T-cell (primary cell): ENCODE measurements around the gene SYK. TPM values are rescaled to one million over a fixed set of nuclear protein-coding genes. Genes with fewer than 3 reads are reported as not detected.

Experiments used
- ATAC-seq, 4 experiments: fragments of 200-7000 bp in 3 of 4; fragments of 150-1000 bp in 1 of 4; cut with Tn5 transposase; replicated peaks in 1 of 4; 1 replicate in 3 of 4; 2 replicates in 1 of 4; pipeline ENCODE4 v1.10.0; 2021; ENCODE audit warnings: moderate library complexity in 3 of 4, mild to moderate bottlenecking in 2 of 4, moderate number of reproducible peaks in 1 of 4
- CTCF ChIA-PET, 2 donors: fragments of 300-600 bp; sonication (Branson Sonifier 250); formaldehyde crosslinking; loops; one replicate each; lab custom pipeline; 2022; ENCODE audit warnings: antibody characterized with exemption in 2 of 2; lab: Charles Lee
- POLR2A ChIA-PET, 2 donors: fragments of 300-600 bp; sonication (Branson Sonifier 250); formaldehyde crosslinking; loops; one replicate each; lab custom pipeline; 2022; ENCODE audit warnings: antibody characterized with exemption in 2 of 2; lab: Charles Lee
- DNase-seq, 35 experiments: peaks; one replicate each; pipeline versions ENCODE4 v3.0.0 to v3.0.0-alpha.2; 2013 to 2023
- H3K27ac ChIP-seq: one replicate; pipeline ENCODE4 v1.5.1; 2013; ENCODE audit warnings: low read length
- H3K27me3 ChIP-seq, 2 experiments: replicated peaks in 1 of 2; 1 replicate in 1 of 2; 2 replicates in 1 of 2; pipeline versions ENCODE4 v1.6.1 to v1.7.0; 2013; ENCODE audit warnings: low read length in 1 of 2, mixed read lengths in 1 of 2; ENCODE audit not compliant: control insufficient read depth in 2 of 2, insufficient read depth in 2 of 2; ENCODE audit errors: extremely low read depth in 1 of 2
- H3K36me3 ChIP-seq, 2 donors: 1 replicate in 1 of 2; 2 replicates in 1 of 2; pipeline versions ENCODE4 v1.6.1 to v1.7.0; 2013; ENCODE audit warnings: low read length in 1 of 2; ENCODE audit not compliant: control insufficient read depth in 2 of 2, insufficient read depth in 1 of 2; ENCODE audit errors: extremely low read depth in 1 of 2
- H3K4me1 ChIP-seq, 2 experiments: 1 replicate in 1 of 2; 2 replicates in 1 of 2; pipeline versions ENCODE4 v1.6.1 to v1.7.0; 2013; ENCODE audit warnings: low read length in 2 of 2, mixed read lengths in 1 of 2; ENCODE audit not compliant: insufficient read depth in 2 of 2, control insufficient read depth in 1 of 2; ENCODE audit errors: extremely low read depth in 1 of 2
- H3K4me3 ChIP-seq, 2 donors: 1 replicate in 1 of 2; 2 replicates in 1 of 2; pipeline versions ENCODE4 v1.5.1 to v1.7.0; 2013; ENCODE audit warnings: mild to moderate bottlenecking in 2 of 2, low read length in 1 of 2, moderate library complexity in 1 of 2; ENCODE audit not compliant: control insufficient read depth in 1 of 2; ENCODE audit errors: extremely low read depth in 1 of 2
- H3K9me3 ChIP-seq: 2 replicates; pipeline ENCODE4 v1.7.0; 2013
- H3K27ac Mint-ChIP-seq, 2 donors: one replicate each; pipeline ENCODE4 v1.8.0; 2020 to 2021; ENCODE audit warnings: mild to moderate bottlenecking in 2 of 2, mixed read lengths in 2 of 2
- H3K27me3 Mint-ChIP-seq, 2 donors: one replicate each; pipeline ENCODE4 v1.8.0; 2021 to 2022; ENCODE audit warnings: mixed read lengths in 2 of 2
- H3K36me3 Mint-ChIP-seq: one replicate; pipeline ENCODE4 v1.8.0; 2021; ENCODE audit warnings: mixed read lengths
- H3K4me1 Mint-ChIP-seq, 3 donors: one replicate each; pipeline ENCODE4 v1.8.0; 2020 to 2022; ENCODE audit warnings: mixed read lengths in 3 of 3, mild to moderate bottlenecking in 1 of 3
- H3K4me3 Mint-ChIP-seq, 3 donors: one replicate each; pipeline ENCODE4 v1.8.0; 2020 to 2022; ENCODE audit warnings: mild to moderate bottlenecking in 3 of 3, mixed read lengths in 3 of 3, moderate library complexity in 3 of 3
- H3K9me3 Mint-ChIP-seq, 3 donors: one replicate each; pipeline ENCODE4 v1.8.0; 2020 to 2022; ENCODE audit warnings: mixed read lengths in 3 of 3
- WGBS: methylation state at CpG from one replicate; pipeline ENCODE4 v1.1.5; 2013; ENCODE audit warnings: missing lambda C conversion rate; ENCODE audit not compliant: insufficient coverage; 5-methylcytosine and 5-hydroxymethylcytosine counted together
- total RNA-seq, 35 experiments: library from RNA in 6 of 35; stranded (reverse) in 6 of 35; fragments of 120-200 nt in 1 of 35; gene quantifications; one replicate each; pipeline versions ENCODE4 v1.2.1 to v1.2.4 and lab custom pipeline; 2013 to 2026

The SYK gene
- total RNA-seq, 5 donors from 2014 or later (not counting 1 experiment from before 2014, with no cell fraction given): 1.0 to 10.7 (median 3.9) TPM

- no peak overlapping the region for H3K4me3 ChIP-seq
- peaks cover 0 to 19% of the 10 kb centered on the region in 2 experiments for H3K27me3 ChIP-seq
- ATAC-seq (no peak), DNase-seq (no peak)
- H3K36me3 ChIP-seq: no peaks in the 10 kb centered on the region
- H3K4me3 Mint-ChIP-seq: no peak overlapping the region
- no peak overlapping the region for H3K27ac Mint-ChIP-seq
- no peaks in the 10 kb centered on the region for H3K9me3 Mint-ChIP-seq
- ChIA-PET POLR2A (no interaction called here), CTCF (no interaction called here)
- peaks cover 22 to 30% of the 10 kb centered on the region in 2 donors for H3K27me3 Mint-ChIP-seq
- no CpG with 5 or more reads among the region's 2 CpGs for WGBS
- no peak overlapping the region for H3K27ac ChIP-seq
- H3K9me3 ChIP-seq: no peaks in the 10 kb centered on the region
- H3K4me1 Mint-ChIP-seq: no peaks in the 10 kb centered on the region
- no peaks in the 10 kb centered on the region for H3K36me3 Mint-ChIP-seq
- H3K4me1 ChIP-seq: no peaks in the 10 kb centered on the region
Measured at GRCh38 chr9:90925581-90926257, 124.1 kb downstream of the SYK start.

- Histone ChIP-seq H3K9me3 (no peaks in the 10 kb centered on the region), H3K36me3 (no peaks in the 10 kb centered on the region), H3K27me3 (peaks cover 0 to 14% of the 10 kb centered on the region in 2 experiments), H3K4me1 (no peaks in the 10 kb centered on the region), H3K4me3 (no peak overlapping the region), H3K27ac (no peak overlapping the region)
- CTCF ChIA-PET: no interaction called here
- ATAC-seq (no peak), DNase-seq (no peak)
- Mint-ChIP-seq H3K4me3 (no peak overlapping the region), H3K9me3 (no peaks in the 10 kb centered on the region), H3K36me3 (no peaks in the 10 kb centered on the region), H3K4me1 (no peaks in the 10 kb centered on the region), H3K27me3 (peaks cover 22 to 30% of the 10 kb centered on the region in 2 donors), H3K27ac (no peak overlapping the region)
- no CpG with 5 or more reads among the region's 3 CpGs for WGBS
- POLR2A ChIA-PET: no interaction called here
Measured at GRCh38 chr9:90926936-90927335, 125.3 kb downstream of the SYK start.

GRCh38 chr9:90927496-90927895 lies 125.9 kb downstream of the SYK start:
- Mint-ChIP-seq H3K36me3 (no peaks in the 10 kb centered on the region), H3K27ac (no peak overlapping the region), H3K27me3 (peaks cover 22 to 30% of the 10 kb centered on the region in 2 donors), H3K4me3 (no peak overlapping the region), H3K4me1 (no peaks in the 10 kb centered on the region), H3K9me3 (no peaks in the 10 kb centered on the region)
- ChIA-PET CTCF (no interaction called here), POLR2A (no interaction called here)
- Histone ChIP-seq H3K4me1 (no peaks in the 10 kb centered on the region), H3K4me3 (no peak overlapping the region), H3K36me3 (no peaks in the 10 kb centered on the region), H3K9me3 (no peaks in the 10 kb centered on the region), H3K27ac (no peak overlapping the region), H3K27me3 (peaks cover 0 to 14% of the 10 kb centered on the region in 2 experiments)
- ATAC-seq (no peak), DNase-seq (no peak)
- 11% methylated on average over 1 of the region's 6 CpGs for WGBS

- Histone ChIP-seq H3K27ac (no peak overlapping the region), H3K36me3 (no peaks in the 10 kb centered on the region), H3K27me3 (peaks cover 0 to 16% of the 10 kb centered on the region in 2 experiments), H3K9me3 (no peaks in the 10 kb centered on the region), H3K4me3 (no peak overlapping the region), H3K4me1 (no peaks in the 10 kb centered on the region)
- CTCF ChIA-PET: no interaction called here
- POLR2A ChIA-PET: no interaction called here
- Mint-ChIP-seq H3K27ac (no peak overlapping the region), H3K27me3 (peaks cover 17 to 20% of the 10 kb centered on the region in 2 donors), H3K36me3 (no peaks in the 10 kb centered on the region), H3K4me1 (no peaks in the 10 kb centered on the region), H3K4me3 (no peak overlapping the region), H3K9me3 (no peaks in the 10 kb centered on the region)
- WGBS: 85% methylated on average over 3 of the region's 4 CpGs
- ATAC-seq (no peak), DNase-seq (no peak)
Measured at GRCh38 chr9:90929626-90930025, 128.0 kb downstream of the SYK start.

- ChIA-PET POLR2A (no interaction called here), CTCF (no interaction called here)
- Histone ChIP-seq H3K4me3 (no peak overlapping the region), H3K36me3 (no peaks in the 10 kb centered on the region), H3K27ac (no peak overlapping the region), H3K27me3 (peaks cover 0 to 5% of the 10 kb centered on the region in 2 experiments), H3K9me3 (no peaks in the 10 kb centered on the region), H3K4me1 (no peaks in the 10 kb centered on the region)
- WGBS: 79% methylated on average over 2 of the region's 3 CpGs
- no peaks in the 10 kb centered on the region for H3K36me3 Mint-ChIP-seq
- peaks cover 16 to 23% of the 10 kb centered on the region in 2 donors for H3K27me3 Mint-ChIP-seq
- ATAC-seq (no peak), DNase-seq (no peak)
- H3K4me1 Mint-ChIP-seq: no peaks in the 10 kb centered on the region
- H3K4me3 Mint-ChIP-seq: no peak overlapping the region
- H3K27ac Mint-ChIP-seq: no peak overlapping the region
- no peaks in the 10 kb centered on the region for H3K9me3 Mint-ChIP-seq
Measured at GRCh38 chr9:90933468-90933867, 131.8 kb downstream of the SYK start.

- no peak overlapping the region for H3K27ac ChIP-seq
- 94% methylated on average over 2 of the region's 3 CpGs for WGBS
- no peak overlapping the region for H3K4me3 ChIP-seq
- ChIA-PET CTCF (no interaction called here), POLR2A (no interaction called here)
- Mint-ChIP-seq H3K4me3 (no peak overlapping the region), H3K27me3 (peaks cover 23 to 24% of the 10 kb centered on the region in 2 donors), H3K27ac (no peak overlapping the region), H3K4me1 (no peaks in the 10 kb centered on the region), H3K36me3 (no peaks in the 10 kb centered on the region), H3K9me3 (no peaks in the 10 kb centered on the region)
- no peaks in the 10 kb centered on the region for H3K9me3 ChIP-seq
- no peaks in the 10 kb centered on the region for H3K36me3 ChIP-seq
- peaks cover 0 to 12% of the 10 kb centered on the region in 2 experiments for H3K27me3 ChIP-seq
- no peak for ATAC-seq
- H3K4me1 ChIP-seq: no peaks in the 10 kb centered on the region
- DNase-seq: no peak
Measured at GRCh38 chr9:90939351-90939750, 137.7 kb downstream of the SYK start.
